Activated CD8-positive, alpha-beta T cell treated with anti-CD3 and anti-CD28 coated beads, Interleukin-2, amount 10 ng/mL, durations not matched to agents 7 days and 5 days (primary cell): ENCODE results near the gene GCDH. TPM values are rescaled to one million over a fixed set of nuclear protein-coding genes. Genes with fewer than 3 reads are reported as not detected.
A peak's percentile ranks its signal among the peaks of the same experiment; 100 is the strongest.
"Not testable (repeated sequence)": the region's sequence is repeated elsewhere in the genome, so short reads cannot be mapped to it uniquely, and the experiment has no call there.

ENCODE experiments used
- ATAC-seq: fragments of 150-1000 bp; cut with Tn5 transposase; one replicate; pipeline ENCODE4 v1.10.0; 2021; ENCODE audit warnings: moderate library complexity
- CTCF ChIA-PET: fragments of 350-600 bp; sonication (Branson Sonifier 250); formaldehyde crosslinking; loops from one replicate; lab custom pipeline; 2021; ENCODE audit warnings: antibody characterized with exemption; lab: Charles Lee
- POLR2A ChIA-PET: fragments of 350-600 bp; sonication (Branson Sonifier 250); formaldehyde crosslinking; loops from one replicate; lab custom pipeline; 2021; ENCODE audit warnings: antibody characterized with exemption; lab: Charles Lee
- DNase-seq: peaks from one replicate; pipeline ENCODE4 v3.0.0-alpha.2; 2020
- H3K27ac Mint-ChIP-seq: one replicate; pipeline ENCODE4 v1.8.0; 2021; ENCODE audit warnings: mild to moderate bottlenecking, mixed read lengths
- H3K27me3 Mint-ChIP-seq: one replicate; pipeline ENCODE4 v1.8.0; 2021; ENCODE audit warnings: low read depth, mixed read lengths
- H3K36me3 Mint-ChIP-seq: one replicate; pipeline ENCODE4 v1.8.0; 2021; ENCODE audit warnings: low read depth, mixed read lengths
- H3K4me1 Mint-ChIP-seq: one replicate; pipeline ENCODE4 v1.8.0; 2021; ENCODE audit warnings: low read depth, mixed read lengths
- H3K4me3 Mint-ChIP-seq: one replicate; pipeline ENCODE4 v1.8.0; 2021; ENCODE audit warnings: mild to moderate bottlenecking, mixed read lengths
- H3K9me3 Mint-ChIP-seq: one replicate; pipeline ENCODE4 v1.8.0; 2022; ENCODE audit warnings: mixed read lengths; ENCODE audit not compliant: insufficient read depth
- total RNA-seq, 2 experiments: library from RNA; stranded (reverse); gene quantifications; one replicate each; pipeline ENCODE4 v1.2.3, GENCODE V29; 2021

GCDH gene
- total RNA-seq, 2 experiments from 2014 or later, result 39.5 to 42.5 TPM

DNA sequence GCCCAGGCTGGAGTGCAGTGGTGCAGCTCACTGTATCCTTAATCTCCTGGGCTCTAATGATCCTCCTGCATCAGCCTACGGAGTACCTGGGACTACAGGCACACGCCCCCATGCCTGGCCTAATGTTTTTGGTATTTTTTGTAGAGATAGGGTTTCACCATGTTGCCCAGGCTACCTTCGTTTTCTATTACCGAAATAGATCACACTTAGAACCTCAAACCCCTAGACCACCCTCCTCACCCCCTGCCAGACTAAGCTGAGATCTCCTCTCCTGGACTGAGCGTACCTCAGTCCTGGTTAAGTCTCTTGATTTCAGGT, 4.3 kb upstream of the GCDH start:
- Mint-ChIP-seq H3K4me3 (peak overlapping the region; percentile 52), H3K36me3 (peaks cover 14% of the 10 kb centered on the region), H3K27me3 (peaks cover 3% of the 10 kb centered on the region), H3K4me1 (peaks cover 40% of the 10 kb centered on the region), H3K27ac (no peak overlapping the region), H3K9me3 (peaks cover 11% of the 10 kb centered on the region)
- CTCF ChIA-PET, result interaction anchor here (1.1 to 6.6 kb wide), 5 partner anchors 9 to 79 kb away, joined by 3 to 121 read pairs (median 6); partner anchors contain the start of genes CALR and DAND5
- ATAC-seq (no peak), DNase-seq (no peak)
- POLR2A ChIA-PET, result interaction anchor here (1.1 to 1.9 kb wide), 2 partner anchors 27 to 56 kb away, joined by 3 to 5 read pairs; no protein-coding TSS in a partner anchor

DNA sequence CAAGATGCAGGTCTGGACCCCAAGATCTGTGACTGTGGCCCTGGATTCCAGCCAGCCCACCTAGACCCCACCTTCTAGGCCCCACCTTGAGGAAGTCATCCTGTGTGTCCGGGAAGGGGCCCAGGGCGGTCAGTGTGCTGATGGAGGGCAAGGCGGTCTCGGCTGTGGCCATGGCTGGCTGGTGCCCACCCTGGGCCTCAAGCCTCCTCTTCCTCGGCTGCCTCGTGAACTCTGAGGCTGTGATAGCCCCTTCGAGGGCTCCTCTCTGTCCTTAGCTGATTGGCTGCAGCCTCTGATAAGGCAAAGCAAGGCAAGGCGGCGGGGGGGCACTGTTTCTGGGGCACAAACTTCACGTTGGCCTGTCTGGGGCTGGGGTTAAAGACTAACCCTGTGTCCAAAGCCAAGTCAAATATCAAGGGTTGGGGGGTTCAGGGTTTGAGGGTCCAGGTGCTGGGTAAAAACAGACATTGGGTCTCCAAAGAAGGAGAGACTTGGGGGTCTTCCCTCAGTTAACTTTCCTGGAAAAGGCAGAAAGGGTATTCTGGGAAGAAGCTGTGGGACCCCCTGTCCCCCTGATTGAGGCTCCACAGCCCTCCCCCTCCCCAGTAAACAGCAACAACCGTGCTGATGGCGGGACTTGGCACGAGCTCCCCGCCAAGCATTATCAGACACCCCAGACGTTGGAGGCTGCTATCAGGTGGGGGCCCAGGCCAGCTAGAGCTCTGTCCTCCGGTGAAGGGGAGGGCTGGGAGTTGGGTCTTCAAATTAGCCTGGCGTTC, 3.8 kb upstream of the GCDH start, which contains the start of gene KLF1:
Gene KLF1 (minus strand): TSS at position 233 of the 779 bp plus-strand sequence. CDS start 61 bp downstream, at position 172.
- ATAC-seq (no peak), DNase-seq (no peak)
- Mint-ChIP-seq H3K27me3 (peaks cover 3% of the 10 kb centered on the region), H3K4me1 (peaks cover 44% of the 10 kb centered on the region), H3K36me3 (peaks cover 14% of the 10 kb centered on the region), H3K27ac (no peak within 1 kb of the TSS), H3K9me3 (peaks cover 11% of the 10 kb centered on the region), H3K4me3 (peak within 1 kb of the TSS; percentile 52)
- ChIA-PET CTCF (interaction anchor here (1.1 to 6.6 kb wide), 3 partner anchors 8 to 79 kb away, joined by 3 to 121 read pairs (median 27); partner anchors contain the start of genes CALR and DAND5), POLR2A (interaction anchor here (1.1 to 1.9 kb wide), 2 partner anchors 27 to 55 kb away, joined by 3 to 5 read pairs; no protein-coding TSS in a partner anchor)

DNA sequence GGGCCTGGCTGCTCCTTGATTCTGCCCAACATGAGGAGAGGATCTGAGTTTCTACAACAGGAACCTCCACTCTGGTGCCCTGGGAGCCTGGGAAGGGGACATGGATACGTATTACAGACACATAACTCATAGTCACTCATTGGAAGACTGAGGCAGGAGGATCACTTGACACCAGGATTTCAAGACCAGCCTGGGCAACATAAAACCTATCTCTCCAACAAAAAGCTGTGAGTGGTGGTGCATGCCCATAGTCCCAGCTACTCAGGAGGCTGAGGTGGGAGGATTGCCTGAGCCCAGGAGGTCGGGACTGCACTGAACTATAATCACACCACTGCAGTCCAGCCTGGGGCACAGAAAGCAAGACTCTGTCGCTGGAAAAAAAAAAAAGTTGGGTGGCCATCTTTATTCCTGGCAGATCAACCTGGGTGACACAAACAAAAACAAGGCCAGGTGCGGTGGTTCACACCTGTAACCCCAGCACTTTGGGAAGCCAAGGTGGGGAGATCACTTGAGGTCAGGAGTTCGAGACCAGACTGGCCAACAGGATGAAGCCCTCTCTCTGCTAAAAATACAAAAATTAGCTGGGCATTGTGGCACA, 2.9 kb upstream of the GCDH start:
- POLR2A ChIA-PET, result interaction anchor here (1.9 kb wide), 1 partner anchor 26 kb away, joined by 5 read pairs; no protein-coding TSS in a partner anchor
- peaks cover 11% of the 10 kb centered on the region for H3K36me3 Mint-ChIP-seq
- H3K4me3 Mint-ChIP-seq, result no peak overlapping the region
- peaks cover 6% of the 10 kb centered on the region for H3K9me3 Mint-ChIP-seq
- ATAC-seq (no peak), DNase-seq (no peak)
- no peak overlapping the region for H3K27ac Mint-ChIP-seq
- CTCF ChIA-PET, result interaction anchor here (6.6 kb wide), 1 partner anchor 78 kb away, joined by 121 read pairs; the partner anchor contains the start of gene DAND5
- peaks cover 3% of the 10 kb centered on the region for H3K27me3 Mint-ChIP-seq
- peaks cover 42% of the 10 kb centered on the region for H3K4me1 Mint-ChIP-seq

DNA sequence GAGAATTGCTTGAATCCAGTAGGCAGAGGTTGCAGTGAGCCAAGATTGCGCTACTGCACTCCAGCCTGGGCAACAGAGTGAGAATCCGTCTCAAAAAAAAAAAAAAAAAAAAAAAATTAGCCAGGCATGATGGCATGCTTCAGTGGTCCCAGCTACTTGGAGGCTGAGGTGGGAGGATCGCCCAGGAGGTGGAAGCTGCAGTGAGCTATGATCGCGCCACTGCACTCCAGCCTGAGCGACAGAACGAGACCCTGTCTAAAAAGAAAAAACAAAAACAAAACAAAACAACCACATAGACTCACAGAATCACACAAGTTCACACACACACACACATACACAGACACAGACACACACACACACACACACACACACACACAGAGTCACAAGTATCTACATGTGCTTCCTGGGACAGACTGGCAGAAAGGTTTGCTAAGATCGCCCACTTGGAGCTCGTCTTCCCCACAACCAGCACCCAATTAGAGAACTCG, 617 bp upstream of the GCDH start:
- DNase-seq, H3K36me3 Mint-ChIP-seq, H3K9me3 Mint-ChIP-seq, ATAC-seq, H3K27me3 Mint-ChIP-seq: not testable (repeated sequence)
- peaks cover 35% of the 10 kb centered on the region for H3K4me1 Mint-ChIP-seq
- H3K27ac Mint-ChIP-seq, result peak overlapping the region; percentile 91
- peak overlapping the region; percentile 95 for H3K4me3 Mint-ChIP-seq
- ChIA-PET CTCF (interaction anchor here (0.8 to 2.9 kb wide), 14 partner anchors 8 to 133 kb away, joined by 3 to 26 read pairs (median 4); partner anchors contain the start of genes DNASE2 and SYCE2), POLR2A (interaction anchor here (0.7 to 2.8 kb wide), 11 partner anchors 8 to 154 kb away, joined by 3 to 17 read pairs (median 7); partner anchors contain the start of genes CALR, FARSA and SYCE2)

DNA sequence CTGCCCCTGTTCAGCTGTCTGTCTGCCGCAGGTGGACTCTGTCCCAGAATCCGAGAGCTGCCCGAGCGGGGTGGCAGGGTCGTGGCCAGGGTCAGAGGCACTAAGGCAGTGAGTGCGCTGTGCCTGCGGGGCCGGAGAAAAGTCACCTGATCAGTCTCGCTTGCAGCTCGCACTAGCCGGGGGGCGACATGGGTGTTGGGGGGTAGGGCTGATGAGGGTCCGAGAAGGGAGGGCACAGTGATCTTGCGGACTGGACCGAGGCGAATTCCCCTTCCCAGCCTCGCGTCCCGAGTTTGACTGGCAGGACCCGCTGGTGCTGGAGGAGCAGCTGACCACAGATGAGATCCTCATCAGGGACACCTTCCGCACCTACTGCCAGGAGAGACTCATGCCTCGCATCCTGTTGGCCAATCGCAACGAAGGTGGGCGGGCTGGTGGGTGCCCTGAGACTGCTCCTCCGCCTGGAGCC, 627 bp downstream of the GCDH start:
- CTCF ChIA-PET, result interaction anchor here (1.3 to 2.9 kb wide), 7 partner anchors 9 to 74 kb away, joined by 3 to 26 read pairs (median 4); partner anchors contain the start of gene DNASE2
- POLR2A ChIA-PET, result interaction anchor here (0.5 to 2.8 kb wide), 9 partner anchors 8 to 106 kb away, joined by 3 to 17 read pairs (median 7); partner anchors contain the start of genes CALR, DNASE2, FARSA and SYCE2

DNA sequence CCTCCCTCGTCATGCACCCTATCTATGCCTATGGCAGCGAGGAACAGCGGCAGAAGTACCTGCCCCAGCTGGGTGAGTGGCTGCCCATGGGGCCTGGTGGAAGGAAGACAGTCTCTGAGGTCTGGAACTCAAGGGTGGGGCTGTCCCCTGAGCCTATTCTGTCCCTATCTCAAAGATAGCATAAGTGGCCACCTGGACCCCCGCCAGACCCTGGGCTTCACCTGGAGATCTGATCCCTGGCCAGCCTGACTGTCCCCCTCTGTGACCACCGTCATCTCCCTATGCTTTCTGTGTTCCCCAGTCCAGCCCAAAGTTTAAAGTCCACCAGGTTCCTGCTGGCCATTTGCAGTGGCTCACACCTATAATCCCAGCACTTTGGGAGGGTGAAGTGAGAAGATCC, 2.6 kb downstream of the GCDH start:
- no peak for DNase-seq
- CTCF ChIA-PET, result interaction anchor here (1.7 kb wide), 1 partner anchor 72 kb away, joined by 4 read pairs; no protein-coding TSS in a partner anchor
- ATAC-seq, result no peak
- no peaks in the 10 kb centered on the region for H3K27me3 Mint-ChIP-seq
- POLR2A ChIA-PET, result no interaction called here
- peaks cover 29% of the 10 kb centered on the region for H3K4me1 Mint-ChIP-seq
- H3K4me3 Mint-ChIP-seq, result no peak overlapping the region
- no peaks in the 10 kb centered on the region for H3K9me3 Mint-ChIP-seq
- no peak overlapping the region for H3K27ac Mint-ChIP-seq
- peaks cover 16% of the 10 kb centered on the region for H3K36me3 Mint-ChIP-seq

More for the DNA sequence above, 627 bp downstream of the GCDH start:
- DNase-seq (no peak), ATAC-seq (no peak)
- Mint-ChIP-seq H3K4me3 (peak overlapping the region; percentile 95), H3K4me1 (peaks cover 29% of the 10 kb centered on the region), H3K27ac (peak overlapping the region; percentile 91), H3K27me3 (peaks cover 3% of the 10 kb centered on the region), H3K9me3 (no peaks in the 10 kb centered on the region), H3K36me3 (peaks cover 10% of the 10 kb centered on the region)

DNA sequence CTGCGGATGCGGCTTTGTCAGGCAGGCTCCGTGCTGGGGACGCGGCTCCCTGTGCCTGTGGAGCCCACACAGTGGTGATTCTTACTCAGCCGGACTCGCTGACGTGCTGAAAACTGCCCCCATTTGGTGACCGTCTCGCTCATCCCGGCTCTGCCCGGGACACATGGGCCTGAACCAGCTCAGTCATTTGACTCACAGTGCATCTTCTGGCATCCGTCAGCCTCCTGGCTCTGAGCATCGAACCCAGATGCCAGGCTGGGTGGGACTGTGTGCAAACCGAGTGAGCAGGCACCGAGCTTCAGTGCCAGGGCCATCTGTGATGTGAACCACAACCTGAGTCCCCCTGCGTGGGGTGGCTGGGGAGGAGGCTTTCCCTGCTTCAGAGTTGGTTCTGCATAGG, 5.5 kb downstream of the GCDH start:
- CTCF ChIA-PET, result interaction anchor here (0.7 to 1.0 kb wide), 2 partner anchors 11 to 69 kb away, joined by 3 to 4 read pairs; no protein-coding TSS in a partner anchor
- POLR2A ChIA-PET, result no interaction called here
- ATAC-seq (no peak), DNase-seq (no peak)
- H3K4me1 Mint-ChIP-seq, result peaks cover 33% of the 10 kb centered on the region
- H3K9me3 Mint-ChIP-seq, result no peaks in the 10 kb centered on the region
- no peak overlapping the region for H3K4me3 Mint-ChIP-seq
- H3K27ac Mint-ChIP-seq, result no peak overlapping the region
- H3K36me3 Mint-ChIP-seq, result peaks cover 22% of the 10 kb centered on the region
- no peaks in the 10 kb centered on the region for H3K27me3 Mint-ChIP-seq

DNA sequence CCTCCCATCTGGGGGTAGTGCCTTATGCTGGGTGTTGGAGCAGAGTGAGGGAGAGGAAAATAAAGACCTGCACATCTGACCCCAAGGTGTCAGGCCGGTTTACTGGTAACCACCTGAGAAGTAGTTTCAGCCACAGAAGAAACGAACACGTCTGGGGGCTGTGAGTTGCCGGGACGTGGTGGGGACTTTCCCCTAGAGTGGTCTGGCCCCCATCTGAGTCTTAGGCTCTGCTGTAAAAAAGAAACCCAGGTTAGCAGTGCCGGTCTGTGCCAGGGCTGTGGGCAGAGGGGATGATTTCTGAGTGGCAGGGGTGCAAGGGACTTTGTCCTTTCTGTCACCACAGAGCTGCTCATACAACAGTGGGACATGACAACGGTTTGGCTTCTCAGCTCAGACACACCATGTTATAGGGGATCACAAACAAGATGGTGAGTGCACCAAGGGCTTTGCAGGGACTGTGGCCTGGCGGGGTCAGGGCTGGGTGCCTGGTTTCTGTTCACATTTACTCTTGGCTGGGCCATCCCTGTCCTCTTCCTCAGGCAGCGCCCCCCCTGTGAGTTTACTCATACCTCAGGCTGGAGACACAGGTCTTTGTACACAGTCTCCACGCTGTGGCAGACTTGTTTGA, 9.0 kb downstream of the GCDH start:
- CTCF ChIA-PET, result interaction anchor here (1.1 to 4.8 kb wide), 8 partner anchors 8 to 65 kb away, joined by 3 to 37 read pairs (median 4); partner anchors contain the start of gene GCDH
- DNase-seq (peak; percentile 41), ATAC-seq (peak; percentile 72)
- POLR2A ChIA-PET, result interaction anchor here (0.6 to 2.2 kb wide), 7 partner anchors 9 to 139 kb away, joined by 3 to 15 read pairs (median 4); partner anchors contain the start of genes CALR and GCDH
- Mint-ChIP-seq H3K4me3 (no peak overlapping the region), H3K4me1 (peaks cover 22% of the 10 kb centered on the region), H3K27ac (peak overlapping the region; percentile 64), H3K36me3 (peaks cover 25% of the 10 kb centered on the region), H3K9me3 (no peaks in the 10 kb centered on the region), H3K27me3 (no peaks in the 10 kb centered on the region)

DNA sequence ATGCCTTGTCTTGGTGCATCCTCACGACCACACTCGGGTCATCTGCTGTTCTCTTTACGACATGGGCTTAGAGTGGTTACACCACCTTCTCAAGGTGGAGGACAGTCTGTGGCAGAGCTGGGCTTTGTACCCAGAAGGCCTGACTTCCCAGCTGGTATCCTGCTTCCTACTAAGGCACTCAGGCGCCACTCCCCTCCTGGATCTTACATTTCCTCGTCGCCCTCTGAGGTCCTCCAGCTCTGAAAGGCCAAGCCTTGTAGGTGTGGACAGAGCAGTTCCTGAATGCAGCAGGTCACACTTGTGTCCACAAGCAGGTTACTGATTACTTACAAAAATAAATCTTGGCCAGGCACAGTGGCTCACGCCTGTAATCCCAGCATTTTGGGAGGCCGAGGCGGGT, 16.2 kb downstream of the GCDH start:
- ChIA-PET CTCF (interaction anchor here (1.9 kb wide), 1 partner anchor 58 kb away, joined by 6 read pairs; no protein-coding TSS in a partner anchor), POLR2A (interaction anchor here (1.1 to 1.6 kb wide), 2 partner anchors 22 to 31 kb away, joined by 3 to 5 read pairs; partner anchors contain the start of gene CALR)
- Mint-ChIP-seq H3K27ac (peak overlapping the region; percentile 55), H3K36me3 (peaks cover 5% of the 10 kb centered on the region), H3K9me3 (no peaks in the 10 kb centered on the region), H3K4me3 (no peak overlapping the region), H3K27me3 (no peaks in the 10 kb centered on the region), H3K4me1 (peaks cover 4% of the 10 kb centered on the region)
- no peak for DNase-seq
- ATAC-seq, result no peak

DNA sequence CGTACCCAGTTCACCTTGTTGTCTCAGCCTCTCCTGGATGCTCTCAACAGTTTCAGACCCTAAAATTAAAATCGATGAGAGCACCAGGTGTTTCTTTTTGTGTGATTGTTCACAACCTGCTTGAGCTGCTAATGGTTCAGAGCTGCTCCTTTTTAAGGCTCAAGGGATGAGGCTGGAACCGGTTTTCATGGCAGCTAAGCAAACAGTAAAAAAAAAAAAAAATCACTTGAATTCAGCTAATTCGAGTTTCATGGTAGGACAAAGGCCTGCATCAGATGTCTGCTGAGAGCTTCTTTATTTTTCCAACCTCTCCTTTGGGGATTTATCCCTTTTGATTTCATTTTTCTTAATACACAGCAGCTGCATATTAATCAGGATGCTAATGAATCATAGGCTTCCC, 21.6 kb downstream of the GCDH start:
- Mint-ChIP-seq H3K4me3 (no peak overlapping the region), H3K9me3 (no peaks in the 10 kb centered on the region), H3K4me1 (peaks cover 31% of the 10 kb centered on the region), H3K36me3 (peaks cover 2% of the 10 kb centered on the region), H3K27me3 (no peaks in the 10 kb centered on the region), H3K27ac (no peak overlapping the region)
- DNase-seq (no peak), ATAC-seq (no peak)
- POLR2A ChIA-PET, result interaction anchor here (0.7 to 2.3 kb wide), 3 partner anchors 12 to 120 kb away, joined by 3 to 5 read pairs (median 4); partner anchors contain the start of gene KLF1
- CTCF ChIA-PET, result interaction anchor here (0.6 to 3.8 kb wide), 6 partner anchors 12 to 202 kb away, joined by 3 to 23 read pairs (median 8); no protein-coding TSS in a partner anchor
